Midbrain (tissue), 1 donor: Measurements from ENCODE around the gene BSG.
"Not testable (repeated sequence)": the region's sequence is repeated elsewhere in the genome, so short reads cannot be mapped to it uniquely, and the experiment has no call there.

Source experiments
- DNase-seq: peaks from one replicate; lab custom pipeline; 2025; lab: John Stamatoyannopoulos, UW

The BSG gene

GRCh38 chr19:588093-588740 is 15.8 kb downstream of the BSG start:
- DNase-seq = peak; percentile 93

- DNase-seq = no peak
These were observed 16.6 kb downstream of the BSG start for GRCh38 chr19:588741-589692.

GRCh38 chr19:589693-590395 is 17.4 kb downstream of the BSG start, which contains the start of gene HCN2:
Gene HCN2, plus strand, starts transcription at chr19:589881. Its CDS starts 65 bp downstream, at chr19:589946.
- no peak for DNase-seq

- DNase-seq = no peak
These were observed 18.0 kb downstream of the BSG start for GRCh38 chr19:590396-590745.

- DNase-seq = no peak
These were observed 18.3 kb downstream of the BSG start for GRCh38 chr19:590750-591098.

- DNase-seq = peak; percentile 59
These were observed 18.9 kb downstream of the BSG start for GRCh38 chr19:591099-591958.

- no peak for DNase-seq
These were observed 19.7 kb downstream of the BSG start for GRCh38 chr19:592101-592500.

- DNase-seq = no peak
These were observed 20.7 kb downstream of the BSG start for GRCh38 chr19:593055-593454.

GRCh38 chr19:593505-593904 is 21.1 kb downstream of the BSG start:
- DNase-seq = no peak

GRCh38 chr19:594265-594870 is 22.0 kb downstream of the BSG start:
- DNase-seq = no peak

GRCh38 chr19:595326-596262 is 23.2 kb downstream of the BSG start:
- DNase-seq = no peak

GRCh38 chr19:596263-596655 is 23.9 kb downstream of the BSG start:
- DNase-seq = no peak

GRCh38 chr19:597406-598315 is 25.3 kb downstream of the BSG start:
- DNase-seq = no peak

GRCh38 chr19:601310-601709 is 28.9 kb downstream of the BSG start:
- DNase-seq = no peak

- DNase-seq = no peak
These were observed 29.4 kb downstream of the BSG start for GRCh38 chr19:601790-602189.

GRCh38 chr19:602391-603301 is 30.2 kb downstream of the BSG start:
- no peak for DNase-seq

- not testable (repeated sequence) for DNase-seq
These were observed 30.9 kb downstream of the BSG start for GRCh38 chr19:603302-603639.

- DNase-seq = not testable (repeated sequence)
These were observed 31.4 kb downstream of the BSG start for GRCh38 chr19:603779-604178.
